GM18499 (cell line): ENCODE measurements around the gene SLC25A19.
A peak's percentile ranks its signal among the peaks of the same experiment; 100 is the strongest.
"Not testable (repeated sequence)": the region's sequence is repeated elsewhere in the genome, so short reads cannot be mapped to it uniquely, and the experiment has no call there.

Source experiments
- ATAC-seq: cut with Tn5 transposase; IDR thresholded peaks from one replicate; pipeline ENCODE4 v1.9.1; 2021; ENCODE audit warnings: moderate number of reproducible peaks; ENCODE audit not compliant: insufficient read depth, unreplicated experiment

Gene SLC25A19

DNA sequence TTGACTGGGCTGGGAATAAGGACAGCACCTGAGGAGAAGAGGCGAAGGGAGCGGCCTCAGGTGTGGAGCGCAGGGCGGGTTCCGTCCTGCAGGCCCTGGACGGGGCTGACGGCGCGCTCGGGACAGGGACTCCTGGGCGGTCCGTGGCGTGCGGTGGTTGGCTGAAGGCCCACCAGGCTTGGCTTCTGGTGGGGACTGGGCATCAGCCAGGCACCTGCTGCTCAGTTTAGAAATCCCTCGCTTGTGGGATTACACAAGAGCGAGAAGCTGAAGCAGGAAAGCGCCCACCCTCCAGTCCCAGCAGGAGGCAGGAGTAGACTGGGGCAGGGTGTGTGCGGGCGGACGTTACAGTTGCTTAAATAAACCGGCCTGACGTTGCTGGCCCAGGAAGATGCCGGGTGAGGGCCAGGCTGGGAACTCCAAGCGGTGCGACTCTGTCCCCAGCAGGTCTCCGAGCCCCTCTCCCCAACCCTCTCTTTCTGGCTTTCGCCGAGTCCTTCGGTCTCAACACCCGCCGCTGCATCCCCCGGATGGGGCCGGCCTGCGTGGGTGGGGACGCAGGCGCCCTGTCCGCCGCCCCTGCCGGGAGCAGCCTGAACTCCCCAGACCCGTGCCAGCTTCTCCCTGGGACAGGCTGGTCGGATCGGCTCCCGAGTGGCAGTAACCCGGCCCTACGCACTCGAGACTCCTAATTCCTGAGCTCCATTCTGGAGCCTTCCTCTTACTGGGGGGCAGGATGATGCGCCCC is 18.8 kb downstream of the SLC25A19 start:
- no peak for ATAC-seq

DNA sequence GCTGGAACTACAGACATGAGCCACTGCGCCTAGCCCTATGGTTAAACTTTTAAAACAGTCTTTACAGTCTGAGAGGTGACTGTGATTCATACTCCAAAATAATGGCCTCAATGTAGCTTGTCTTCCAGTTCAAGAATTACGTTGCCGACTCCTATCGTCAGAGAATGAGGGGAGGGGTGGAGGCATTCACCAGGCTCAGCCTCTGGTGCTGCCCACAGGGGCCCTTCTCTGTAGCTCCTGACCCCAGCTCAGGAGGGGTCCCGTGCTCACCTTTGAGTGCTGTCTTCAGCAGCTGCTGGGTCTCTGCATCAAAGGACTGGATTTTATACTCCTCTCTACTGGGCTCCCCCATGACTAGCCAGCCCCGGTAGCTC is 19.4 kb downstream of the SLC25A19 start:
- ATAC-seq = no peak

DNA sequence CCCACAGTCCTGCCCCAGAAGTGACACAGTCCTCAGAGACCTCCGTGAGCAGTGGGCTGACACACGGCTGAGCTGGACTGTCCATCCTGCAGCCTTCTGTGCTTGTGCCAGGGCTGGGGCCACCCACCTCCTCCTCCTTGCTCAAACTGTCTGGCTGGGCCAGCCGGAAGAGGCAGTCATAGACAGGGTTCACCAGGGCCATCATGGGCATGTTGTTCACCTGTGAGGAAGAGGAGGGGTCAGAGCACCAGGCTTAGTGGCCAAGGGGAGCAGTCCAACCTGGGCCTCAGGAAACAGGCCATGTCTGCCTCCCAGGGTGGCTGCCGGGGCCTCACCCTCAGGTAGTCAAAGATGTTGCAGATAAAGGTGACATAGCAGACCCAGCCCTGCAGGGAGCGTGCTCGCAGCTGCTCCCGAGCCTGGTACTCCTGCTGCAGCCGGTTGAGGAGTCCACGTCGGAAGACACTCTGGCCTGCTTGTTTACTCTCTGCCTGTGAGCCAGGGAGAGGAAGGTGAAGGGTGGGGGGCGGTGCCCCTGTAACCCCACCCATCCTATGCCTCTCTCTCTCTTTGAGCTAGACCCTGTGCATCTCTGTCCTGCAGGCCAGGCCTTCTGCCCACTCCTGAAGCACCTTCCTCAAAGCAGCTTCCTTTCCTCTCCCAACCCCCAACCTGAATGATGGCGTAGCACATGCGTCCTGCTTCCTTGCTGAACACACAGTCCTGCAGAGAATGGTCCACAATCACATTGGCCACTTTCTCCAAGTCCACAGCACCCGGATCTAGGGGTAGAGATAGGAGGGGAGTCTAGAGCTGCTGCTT is 21.6 kb downstream of the SLC25A19 start:
- no peak for ATAC-seq

DNA sequence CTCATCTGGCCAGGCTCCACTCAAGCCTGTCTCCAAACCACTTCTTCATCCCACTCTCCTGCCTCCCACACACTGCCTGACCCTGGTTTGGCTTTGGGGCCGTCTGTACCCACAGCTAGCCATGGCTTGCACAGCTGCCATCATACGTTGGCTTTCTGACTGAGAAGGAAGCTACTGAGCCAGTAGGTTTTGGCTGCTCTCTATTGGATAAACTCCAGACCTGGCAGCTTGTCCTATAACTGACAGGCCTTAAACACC is 22.2 kb downstream of the SLC25A19 start:
- ATAC-seq = no peak

DNA sequence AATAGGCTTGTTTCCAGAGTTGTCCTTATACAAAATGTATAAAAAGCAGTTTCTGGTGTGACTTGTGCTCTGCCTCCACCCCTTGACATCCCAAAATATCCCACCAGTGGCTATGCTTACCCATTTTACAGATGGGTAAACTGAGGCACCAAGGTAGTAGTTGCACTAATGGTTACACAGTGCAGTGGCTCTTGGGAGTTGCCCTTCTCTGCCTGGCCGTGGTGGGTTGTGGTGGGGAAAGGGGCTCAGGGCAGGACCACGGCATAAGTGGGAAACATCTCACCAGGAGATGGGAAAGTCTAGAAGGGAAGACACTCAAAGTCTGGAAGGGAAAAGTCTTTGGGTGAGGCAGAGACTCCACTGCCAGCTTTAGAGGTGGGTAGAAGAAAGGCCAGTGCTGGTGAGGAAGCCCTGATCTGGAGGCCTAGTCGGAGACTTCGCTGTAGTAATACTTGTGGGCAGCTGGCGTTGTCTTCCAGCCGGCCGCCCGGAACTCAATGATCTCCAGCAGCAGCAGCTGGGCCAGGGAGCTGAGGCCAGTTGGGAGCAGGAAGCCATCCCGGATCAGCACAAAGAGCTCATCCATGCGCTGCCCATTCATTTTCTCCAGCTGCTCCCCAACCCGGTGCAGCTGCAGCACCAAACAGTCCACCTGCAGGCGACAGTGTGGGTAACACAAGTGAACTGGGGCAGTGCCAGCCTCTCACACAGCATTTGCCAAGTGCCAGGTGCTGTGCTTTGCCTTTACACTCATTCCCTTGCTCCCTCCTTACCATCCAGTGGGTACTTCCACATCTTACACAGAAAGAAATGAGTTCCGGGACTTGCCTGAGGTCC is 22.7 kb downstream of the SLC25A19 start:
- ATAC-seq = no peak

DNA sequence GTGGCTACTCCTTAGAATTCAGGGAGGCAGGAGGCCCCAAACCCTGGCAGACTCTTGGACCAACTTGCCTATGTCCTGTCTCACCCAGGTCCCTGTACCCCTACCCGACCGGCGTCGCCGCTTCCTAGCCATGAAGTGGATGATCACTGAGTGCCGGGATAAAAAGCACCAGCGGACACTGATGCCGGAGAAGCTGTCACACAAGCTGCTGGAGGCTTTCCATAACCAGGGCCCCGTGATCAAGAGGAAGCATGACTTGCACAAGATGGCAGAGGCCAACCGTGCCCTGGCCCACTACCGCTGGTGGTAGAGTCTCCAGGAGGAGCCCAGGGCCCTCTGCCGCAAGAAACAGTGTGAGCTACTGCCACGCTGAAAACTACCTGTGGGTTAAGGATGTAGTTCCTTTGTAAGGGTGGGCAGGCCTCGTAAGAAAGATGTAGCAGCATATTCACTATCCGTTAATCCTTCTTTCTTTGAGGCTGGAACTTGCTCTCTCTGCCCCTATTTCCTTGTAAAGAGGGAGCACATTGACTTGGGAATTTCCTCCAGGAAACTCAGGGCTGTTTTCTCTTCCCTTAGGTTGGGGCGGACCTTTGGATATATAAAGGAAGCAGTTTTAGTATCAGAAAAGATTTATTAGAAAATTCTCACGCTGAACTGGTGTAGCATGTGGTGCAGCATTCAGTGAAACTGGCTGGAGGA is 23.5 kb downstream of the SLC25A19 start:
- ATAC-seq = no peak

DNA sequence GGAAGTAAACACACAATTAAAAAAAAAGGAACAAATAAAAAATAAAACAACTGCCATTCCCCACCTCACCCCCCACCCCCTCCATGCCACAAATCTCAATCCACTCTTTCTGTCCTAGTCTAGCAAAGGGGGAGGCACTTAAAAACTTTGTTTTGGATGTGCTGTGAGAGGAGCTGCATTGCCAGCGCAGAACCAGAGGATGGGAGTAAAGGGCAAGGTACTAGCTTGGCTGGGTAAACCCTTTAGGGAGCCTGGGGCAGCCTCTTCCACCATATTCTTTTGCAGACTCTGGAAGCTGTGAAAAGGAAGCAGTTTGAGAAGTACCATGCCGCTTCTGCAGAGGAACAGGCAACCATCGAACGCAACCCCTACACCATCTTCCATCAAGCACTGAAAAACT is 26.2 kb downstream of the SLC25A19 start:
- no peak for ATAC-seq

DNA sequence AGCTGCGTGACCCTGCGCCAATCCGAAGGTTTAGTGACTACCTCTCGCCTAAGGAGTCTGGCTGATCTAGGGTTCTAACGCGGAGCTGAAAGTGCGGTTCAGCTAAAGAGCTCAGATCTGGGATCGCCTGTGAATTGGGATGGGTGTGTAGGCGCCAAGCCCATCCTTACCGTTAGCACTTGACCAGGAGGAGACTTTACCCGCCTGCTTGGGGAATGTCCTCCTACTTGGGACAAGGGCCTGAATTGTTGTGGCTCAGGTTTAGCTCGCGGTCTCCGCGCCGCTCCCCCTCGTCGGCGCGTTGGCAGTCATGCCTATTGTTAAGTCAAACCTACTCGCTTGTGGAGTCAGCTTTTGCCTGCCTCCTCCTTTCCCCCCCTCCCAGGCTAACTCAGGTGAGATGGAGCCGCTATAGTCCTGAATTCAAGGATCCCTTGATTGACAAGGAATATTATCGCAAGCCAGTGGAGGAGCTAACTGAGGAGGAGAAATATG is 27.1 kb downstream of the SLC25A19 start:
- ATAC-seq = no peak

DNA sequence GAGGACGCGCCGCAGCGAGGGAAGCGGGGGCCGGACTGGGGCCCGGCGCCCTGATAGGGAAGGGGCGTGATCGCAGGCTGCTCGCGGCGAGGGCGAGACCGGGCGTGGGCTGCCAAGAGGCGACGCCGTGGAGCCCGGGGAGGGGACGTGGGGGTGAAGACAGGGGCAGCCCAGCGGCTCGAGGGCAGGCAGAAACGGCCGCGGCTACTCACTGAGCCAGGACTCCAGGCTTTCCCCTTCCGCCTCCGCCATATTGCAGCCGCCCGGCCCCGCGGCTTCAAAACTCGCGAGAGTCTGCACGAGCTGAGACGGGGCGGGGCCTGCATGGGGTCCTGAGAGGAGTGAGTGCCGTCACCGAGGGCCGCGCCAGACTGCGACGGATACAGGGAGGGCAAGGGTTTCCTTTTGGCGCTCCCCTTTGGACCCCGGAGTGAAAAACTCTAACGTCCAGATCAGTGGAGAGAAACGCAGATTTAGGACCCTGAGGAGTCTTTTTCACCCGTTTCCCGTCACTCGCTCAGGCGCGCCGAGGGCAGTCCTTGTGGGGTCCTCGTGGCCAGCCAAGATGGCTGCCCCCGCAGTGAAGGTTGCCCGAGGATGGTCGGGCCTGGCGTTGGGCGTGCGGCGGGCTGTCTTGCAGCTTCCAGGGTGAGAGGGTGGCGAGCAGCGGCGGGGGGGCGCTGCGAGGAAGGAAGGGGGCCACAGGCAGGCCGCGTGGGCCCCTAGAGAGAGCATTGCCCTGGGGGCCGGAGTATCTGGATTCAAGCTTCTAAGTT is 27.7 kb downstream of the SLC25A19 start, which contains the start of the genes GGA3 and MRPS7:
Gene GGA3 (minus strand): TSS at position 271 of the 776 bp plus-strand sequence. CDS start 19 bp downstream, at position 252.
Gene MRPS7 (plus strand): TSS at position 544 of the 776 bp plus-strand sequence. CDS start 22 bp downstream, at position 566.
- ATAC-seq = no peak

DNA sequence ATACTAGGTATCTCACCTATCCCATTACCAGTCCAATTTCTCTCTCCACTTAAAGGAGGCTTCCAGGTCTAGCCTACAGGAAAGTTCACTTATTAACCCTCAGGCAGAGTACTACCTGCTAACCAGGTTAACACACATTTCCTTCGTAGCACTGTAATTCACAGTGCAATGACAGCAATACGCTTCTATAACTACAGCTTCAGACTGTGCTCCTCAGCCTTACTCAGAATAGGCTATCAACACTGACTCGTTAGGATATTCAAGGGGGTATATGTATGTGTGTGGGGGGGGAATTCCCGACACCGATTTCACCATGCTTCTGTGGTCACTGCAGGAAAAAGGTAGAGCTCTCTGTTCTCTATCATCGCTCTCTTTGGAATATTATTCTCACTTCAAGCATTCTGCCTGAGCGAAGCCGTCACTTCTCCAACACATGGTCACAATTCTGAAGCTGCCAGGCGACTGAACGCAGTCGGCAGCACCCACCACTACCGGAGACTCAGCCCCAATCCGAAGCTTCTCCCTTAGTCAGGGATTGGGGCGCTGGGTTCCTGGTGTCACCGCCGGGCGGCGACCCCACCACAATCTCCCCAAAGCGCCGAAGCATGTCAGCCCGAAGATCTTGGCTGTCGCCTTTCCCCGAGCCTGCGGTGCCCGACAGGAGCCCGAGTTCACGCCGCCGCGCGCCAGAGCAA is 28.4 kb downstream of the SLC25A19 start:
- no peak for ATAC-seq

DNA sequence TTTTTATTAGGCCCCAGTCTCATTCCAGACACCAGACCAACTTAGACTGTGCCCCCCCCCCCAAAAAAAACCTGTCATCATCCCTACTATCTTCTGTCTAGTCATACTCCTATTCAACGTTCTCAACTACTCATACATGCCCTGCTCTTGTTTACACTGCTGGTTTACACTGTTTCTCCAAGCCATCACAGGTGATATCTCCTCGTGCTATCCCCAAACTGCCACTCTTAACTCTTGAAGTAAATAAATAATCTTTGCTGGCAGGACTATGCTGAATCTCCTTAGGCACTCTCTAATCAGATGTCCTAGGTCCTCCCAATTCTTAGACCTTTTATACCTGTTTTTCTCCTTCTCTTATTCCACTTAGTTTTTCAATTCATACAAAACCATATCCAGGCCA is 32.0 kb downstream of the SLC25A19 start:
- ATAC-seq = not testable (repeated sequence)

DNA sequence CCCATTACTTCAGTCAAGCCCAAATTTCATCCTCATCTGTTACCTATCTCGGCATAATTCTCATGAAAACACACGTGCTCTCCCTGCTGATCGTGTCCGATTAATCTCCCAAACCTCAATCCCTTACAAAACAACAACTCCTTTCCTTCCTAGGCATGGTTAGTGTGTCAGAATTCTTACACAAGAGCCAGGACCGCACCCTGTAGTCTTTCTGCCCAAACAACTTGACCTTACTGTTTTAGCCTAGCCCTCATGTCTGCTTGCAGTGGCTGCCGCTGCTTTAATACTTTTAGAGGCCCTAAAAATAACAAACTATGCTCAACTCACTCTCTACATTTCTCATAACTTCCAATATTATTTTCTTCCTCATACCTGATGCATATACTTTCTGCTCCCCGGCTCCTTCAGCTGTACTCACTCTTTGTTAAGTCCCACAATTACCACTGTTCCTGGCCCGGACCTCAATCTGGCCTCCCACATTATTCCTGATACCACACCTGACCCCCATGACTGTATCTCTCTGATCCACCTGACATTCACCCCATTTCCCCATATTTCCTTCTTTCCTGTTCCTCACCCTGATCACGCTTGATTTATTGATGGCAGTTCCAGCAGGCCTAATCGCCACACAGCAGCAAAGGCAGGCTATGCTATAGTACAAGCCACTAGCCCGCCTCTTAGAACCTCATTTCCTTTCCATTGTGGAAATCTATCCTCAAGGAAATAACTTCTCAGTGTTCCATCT is 33.1 kb downstream of the SLC25A19 start:
- not testable (repeated sequence) for ATAC-seq

DNA sequence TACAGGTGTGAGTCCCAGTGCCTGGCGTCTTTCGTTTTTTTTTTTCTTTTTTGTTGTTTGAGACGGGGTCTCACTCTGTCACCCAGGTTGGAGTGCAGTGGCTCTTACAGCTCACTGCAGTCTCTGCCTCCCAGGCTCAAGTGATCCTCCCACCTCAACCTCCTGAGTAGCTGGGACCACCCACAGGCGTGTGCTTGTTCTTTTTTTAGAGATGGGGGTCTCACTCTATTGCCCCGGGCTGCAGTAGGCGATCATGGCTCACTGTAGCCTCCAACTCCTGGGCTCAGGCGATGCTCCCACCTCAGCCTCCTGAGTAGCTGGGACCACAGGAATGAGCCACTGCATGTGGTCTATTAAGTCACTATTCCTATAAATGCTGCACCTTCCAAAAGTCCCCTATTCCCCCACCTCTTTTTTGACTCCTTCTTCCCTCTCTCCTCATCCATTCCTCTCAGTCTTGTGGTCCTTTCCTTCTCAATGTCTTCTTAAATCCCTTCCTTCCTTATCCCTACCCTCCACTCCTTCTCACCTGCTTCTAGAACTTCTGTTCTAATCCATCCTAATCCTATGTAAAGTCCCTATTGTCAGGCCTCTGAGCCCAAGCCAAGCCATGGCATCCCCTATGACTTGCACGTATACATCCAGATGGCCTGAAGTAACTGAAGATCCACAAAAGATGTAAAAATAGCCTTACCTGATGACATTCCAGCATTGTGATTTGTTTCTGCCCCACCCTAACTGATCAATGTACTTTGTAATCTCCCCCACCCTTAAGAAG is 37.0 kb downstream of the SLC25A19 start:
- ATAC-seq = no peak

DNA sequence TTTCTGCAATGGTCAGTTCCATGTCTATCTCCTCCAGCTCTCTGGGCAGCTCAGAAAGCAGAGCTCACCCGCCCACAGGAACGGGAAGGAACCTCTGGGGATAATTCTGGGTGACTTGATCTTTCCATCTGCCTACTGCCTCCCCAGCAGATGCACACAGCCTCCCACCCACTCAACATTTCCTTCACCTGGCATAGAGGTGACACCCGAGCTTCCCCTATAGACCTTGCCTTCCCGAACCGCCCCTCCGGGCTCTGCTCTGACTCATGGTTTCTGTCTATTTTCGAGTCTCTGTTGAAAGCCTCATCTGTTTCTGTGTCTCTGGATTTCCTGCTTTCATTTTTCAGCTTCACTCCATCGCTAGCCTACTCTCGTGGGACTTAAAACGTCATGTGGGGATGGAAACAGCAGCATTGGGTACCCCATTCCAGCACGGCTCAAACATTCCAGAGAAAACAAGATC is 39.2 kb downstream of the SLC25A19 start:
- peak; percentile 72 for ATAC-seq

DNA sequence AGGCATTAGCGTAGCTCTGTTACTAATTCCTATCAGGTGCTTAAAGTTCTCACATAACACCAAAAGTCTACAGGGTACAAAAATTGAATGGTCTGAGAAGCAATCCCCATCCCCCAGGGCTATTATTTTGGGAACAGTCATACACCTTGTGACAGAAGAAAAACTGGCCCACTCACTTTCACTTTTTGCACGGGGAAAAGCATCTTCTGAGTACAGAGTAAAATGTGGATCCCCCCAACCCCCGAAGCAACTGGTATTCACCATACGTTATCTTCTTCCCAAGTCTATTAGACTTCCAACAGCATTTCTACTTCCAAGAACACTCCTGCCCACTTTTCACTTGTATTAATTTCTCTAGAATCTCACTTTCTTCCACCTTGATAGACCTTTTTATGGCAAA is 39.7 kb downstream of the SLC25A19 start:
- no peak for ATAC-seq

DNA sequence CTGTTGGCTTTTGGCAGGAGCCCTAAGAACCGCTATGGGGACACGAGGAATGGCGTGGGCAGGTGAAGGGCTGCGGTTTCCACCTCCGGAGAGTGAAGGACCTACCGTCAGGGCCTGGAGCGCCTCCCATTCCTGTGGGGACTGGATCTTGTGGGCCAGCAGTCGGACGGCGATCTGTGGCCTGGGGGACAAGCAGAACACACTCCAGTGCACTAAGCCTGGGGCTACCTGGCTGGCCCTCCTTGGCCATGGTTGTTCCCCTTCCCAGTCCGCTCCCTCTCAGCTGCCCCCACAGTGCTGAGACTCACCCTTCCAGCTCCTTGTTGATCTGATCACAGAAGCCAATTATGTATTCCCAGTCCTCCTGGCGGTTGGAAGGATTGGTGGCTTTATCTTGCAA is 42.8 kb downstream of the SLC25A19 start:
- no peak for ATAC-seq

DNA sequence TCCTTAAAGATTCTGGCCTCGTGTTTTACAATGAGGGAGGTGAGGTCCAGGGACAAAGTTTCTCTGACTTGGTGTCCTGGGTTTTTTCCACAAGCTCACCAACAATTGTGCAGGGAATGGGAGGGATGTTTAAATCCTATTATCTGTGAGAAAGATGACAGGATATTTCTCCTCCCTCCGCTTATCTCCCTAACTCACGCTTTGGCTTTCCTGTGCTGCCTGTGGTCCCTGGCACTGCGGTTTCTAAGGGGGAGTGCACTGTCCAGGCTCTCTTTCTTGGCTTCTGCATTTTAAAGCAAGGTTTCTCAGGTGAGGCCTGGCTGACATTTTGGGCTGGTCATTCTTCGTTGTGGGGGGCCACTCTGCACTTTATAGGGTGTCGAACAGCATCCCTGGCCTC is 44.2 kb downstream of the SLC25A19 start:
- no peak for ATAC-seq
